Neural cell (in vitro differentiated cells): Measurements from ENCODE around the gene MTHFD2.

Source experiments
- EP300 ChIP-seq: fragments of 450-650 bp; conservative IDR thresholded peaks from 2 replicates; pipeline ENCODE4 v1.6.1; 2014; ENCODE audit warnings: antibody characterized with exemption, mild to moderate bottlenecking, moderate library complexity; ENCODE audit not compliant: poor library complexity, severe bottlenecking
- EZH2 ChIP-seq: fragments of 200-600, 300-800 bp; shearing (Covaris generic), sonication (generic); IDR thresholded peaks from 2 replicates; pipeline ENCODE4 v1.6.1; 2014; ENCODE audit warnings: antibody characterized with exemption, low read length, borderline replicate concordance, mild to moderate bottlenecking; ENCODE audit not compliant: insufficient read depth, poor library complexity, severe bottlenecking
- POLR2AphosphoS5 ChIP-seq: IDR thresholded peaks from 2 replicates; pipeline ENCODE4 v1.6.1; 2012
- RAD21 ChIP-seq: fragments of 450-650 bp; conservative IDR thresholded peaks from 2 replicates; pipeline ENCODE4 v1.6.1; 2014; ENCODE audit warnings: antibody characterized with exemption, mild to moderate bottlenecking, moderate library complexity
- TF ChIP-seq, protein P1 (sequence below): fragments of 450-650 bp; IDR thresholded peaks from 2 replicates; pipeline ENCODE4 v1.5.1; 2014; ENCODE audit warnings: antibody characterized with exemption, mild to moderate bottlenecking, moderate library complexity; ENCODE audit not compliant: poor library complexity, severe bottlenecking
- TF ChIP-seq, protein P2 (sequence below): IDR thresholded peaks from 2 replicates; pipeline ENCODE4 v1.6.1; 2012; ENCODE audit warnings: borderline replicate concordance

- TF ChIP-seq, protein P1, sequence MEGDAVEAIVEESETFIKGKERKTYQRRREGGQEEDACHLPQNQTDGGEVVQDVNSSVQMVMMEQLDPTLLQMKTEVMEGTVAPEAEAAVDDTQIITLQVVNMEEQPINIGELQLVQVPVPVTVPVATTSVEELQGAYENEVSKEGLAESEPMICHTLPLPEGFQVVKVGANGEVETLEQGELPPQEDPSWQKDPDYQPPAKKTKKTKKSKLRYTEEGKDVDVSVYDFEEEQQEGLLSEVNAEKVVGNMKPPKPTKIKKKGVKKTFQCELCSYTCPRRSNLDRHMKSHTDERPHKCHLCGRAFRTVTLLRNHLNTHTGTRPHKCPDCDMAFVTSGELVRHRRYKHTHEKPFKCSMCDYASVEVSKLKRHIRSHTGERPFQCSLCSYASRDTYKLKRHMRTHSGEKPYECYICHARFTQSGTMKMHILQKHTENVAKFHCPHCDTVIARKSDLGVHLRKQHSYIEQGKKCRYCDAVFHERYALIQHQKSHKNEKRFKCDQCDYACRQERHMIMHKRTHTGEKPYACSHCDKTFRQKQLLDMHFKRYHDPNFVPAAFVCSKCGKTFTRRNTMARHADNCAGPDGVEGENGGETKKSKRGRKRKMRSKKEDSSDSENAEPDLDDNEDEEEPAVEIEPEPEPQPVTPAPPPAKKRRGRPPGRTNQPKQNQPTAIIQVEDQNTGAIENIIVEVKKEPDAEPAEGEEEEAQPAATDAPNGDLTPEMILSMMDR: no peak
- no peak for TF ChIP-seq RAD21
- TF ChIP-seq POLR2AphosphoS5: no peak
- no peak for TF ChIP-seq EZH2
- TF ChIP-seq, protein P2, sequence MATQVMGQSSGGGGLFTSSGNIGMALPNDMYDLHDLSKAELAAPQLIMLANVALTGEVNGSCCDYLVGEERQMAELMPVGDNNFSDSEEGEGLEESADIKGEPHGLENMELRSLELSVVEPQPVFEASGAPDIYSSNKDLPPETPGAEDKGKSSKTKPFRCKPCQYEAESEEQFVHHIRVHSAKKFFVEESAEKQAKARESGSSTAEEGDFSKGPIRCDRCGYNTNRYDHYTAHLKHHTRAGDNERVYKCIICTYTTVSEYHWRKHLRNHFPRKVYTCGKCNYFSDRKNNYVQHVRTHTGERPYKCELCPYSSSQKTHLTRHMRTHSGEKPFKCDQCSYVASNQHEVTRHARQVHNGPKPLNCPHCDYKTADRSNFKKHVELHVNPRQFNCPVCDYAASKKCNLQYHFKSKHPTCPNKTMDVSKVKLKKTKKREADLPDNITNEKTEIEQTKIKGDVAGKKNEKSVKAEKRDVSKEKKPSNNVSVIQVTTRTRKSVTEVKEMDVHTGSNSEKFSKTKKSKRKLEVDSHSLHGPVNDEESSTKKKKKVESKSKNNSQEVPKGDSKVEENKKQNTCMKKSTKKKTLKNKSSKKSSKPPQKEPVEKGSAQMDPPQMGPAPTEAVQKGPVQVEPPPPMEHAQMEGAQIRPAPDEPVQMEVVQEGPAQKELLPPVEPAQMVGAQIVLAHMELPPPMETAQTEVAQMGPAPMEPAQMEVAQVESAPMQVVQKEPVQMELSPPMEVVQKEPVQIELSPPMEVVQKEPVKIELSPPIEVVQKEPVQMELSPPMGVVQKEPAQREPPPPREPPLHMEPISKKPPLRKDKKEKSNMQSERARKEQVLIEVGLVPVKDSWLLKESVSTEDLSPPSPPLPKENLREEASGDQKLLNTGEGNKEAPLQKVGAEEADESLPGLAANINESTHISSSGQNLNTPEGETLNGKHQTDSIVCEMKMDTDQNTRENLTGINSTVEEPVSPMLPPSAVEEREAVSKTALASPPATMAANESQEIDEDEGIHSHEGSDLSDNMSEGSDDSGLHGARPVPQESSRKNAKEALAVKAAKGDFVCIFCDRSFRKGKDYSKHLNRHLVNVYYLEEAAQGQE: no peak
- no peak for TF ChIP-seq EP300
These were observed 49.2 kb upstream of the MTHFD2 start for GRCh38 chr2:74149247-74149525.
